Stimulated activated CD4-positive, alpha-beta T cell treated with anti-CD3 and anti-CD28 coated beads, Interleukin-1b, Interleukin-23, amount 100 ng/mL, for 24 hours (primary cell): Measurements from ENCODE around the gene SCN1B.

Experiments
- DNase-seq, 4 experiments: peaks; one replicate each; pipeline ENCODE4 v3.0.0-alpha.2; 2020; ENCODE audit warnings: low read depth in 4 of 4, low spot score in 1 of 4

The SCN1B gene

DNA sequence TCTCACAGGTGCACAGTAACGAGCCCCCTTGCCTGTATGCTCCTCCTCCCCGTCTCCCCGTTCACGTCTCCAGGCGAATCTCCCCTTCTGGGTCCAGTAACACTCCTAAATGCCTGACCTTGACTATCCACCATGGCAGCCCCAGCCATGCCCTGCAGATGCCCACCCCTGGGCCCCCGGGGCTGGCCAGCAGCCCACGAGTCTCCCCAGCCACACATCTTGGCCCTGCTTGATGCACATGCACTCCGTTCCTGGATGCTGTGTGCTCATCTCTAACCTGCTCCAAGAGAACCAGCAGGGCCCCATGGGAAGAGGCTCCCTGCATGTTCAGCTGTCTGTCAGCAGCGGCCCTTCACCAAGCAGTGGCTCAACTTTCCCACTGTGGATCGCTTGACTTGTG lies 43.2 kb downstream of the SCN1B start:
- DNase-seq = no peak

DNA sequence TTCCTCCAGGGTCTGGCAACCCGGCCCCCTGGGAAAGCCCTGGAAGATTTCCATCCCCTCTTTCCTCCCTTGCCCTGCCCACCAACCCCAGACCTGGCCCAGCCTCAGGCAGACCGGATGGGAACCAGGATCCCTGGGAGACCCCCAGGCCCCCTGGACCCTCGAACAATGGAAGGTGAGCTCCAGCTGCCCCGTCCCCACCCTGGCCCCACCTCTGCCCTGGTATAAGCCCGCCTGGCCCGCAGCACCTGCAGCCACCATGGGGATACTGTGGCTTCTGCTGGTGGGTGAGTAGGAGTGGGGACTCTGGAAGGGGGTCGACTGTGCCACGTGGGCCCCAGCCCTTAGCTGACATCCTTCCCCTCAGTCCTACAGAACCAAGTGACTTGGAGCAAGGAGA lies 43.7 kb downstream of the SCN1B start:
- DNase-seq = no peak

DNA sequence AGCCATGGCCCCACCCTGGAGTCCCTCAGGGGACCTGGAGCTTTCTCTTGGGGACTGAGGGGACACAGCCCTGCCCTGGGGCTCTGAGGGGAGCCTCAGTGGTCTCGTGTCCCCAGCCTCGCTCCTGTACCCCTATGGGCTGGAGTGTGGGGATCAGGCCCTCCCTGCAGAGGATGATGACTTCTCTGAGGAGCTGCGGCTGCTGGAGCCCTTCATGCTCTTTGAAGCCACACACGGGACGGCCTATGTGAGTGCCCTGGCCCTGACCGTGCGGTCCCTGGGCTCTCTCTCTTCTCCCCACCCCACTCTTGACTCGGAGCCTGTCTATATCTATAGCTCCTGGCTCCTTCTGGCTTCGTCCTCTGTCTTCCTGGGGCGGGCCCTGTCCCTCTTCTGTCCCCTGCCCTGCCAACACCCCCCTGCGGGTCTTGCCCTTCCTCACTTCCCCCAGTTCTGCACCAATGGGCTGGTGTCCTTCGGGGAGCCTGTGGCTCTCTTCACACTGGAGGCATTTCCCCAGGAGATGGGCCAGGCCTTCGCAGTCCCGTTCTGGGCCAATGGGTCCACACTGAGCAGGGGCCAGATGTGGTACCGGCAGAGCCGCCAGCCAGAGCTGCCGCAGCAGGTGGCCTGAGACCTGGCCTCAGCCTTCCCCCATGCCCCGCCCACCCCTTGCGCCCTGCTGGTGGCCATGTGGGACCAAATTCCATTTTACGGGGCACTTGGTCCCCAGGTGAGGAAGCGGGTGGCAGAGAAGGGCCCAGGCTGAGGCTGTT lies 44.3 kb downstream of the SCN1B start:
- DNase-seq = no peak

DNA sequence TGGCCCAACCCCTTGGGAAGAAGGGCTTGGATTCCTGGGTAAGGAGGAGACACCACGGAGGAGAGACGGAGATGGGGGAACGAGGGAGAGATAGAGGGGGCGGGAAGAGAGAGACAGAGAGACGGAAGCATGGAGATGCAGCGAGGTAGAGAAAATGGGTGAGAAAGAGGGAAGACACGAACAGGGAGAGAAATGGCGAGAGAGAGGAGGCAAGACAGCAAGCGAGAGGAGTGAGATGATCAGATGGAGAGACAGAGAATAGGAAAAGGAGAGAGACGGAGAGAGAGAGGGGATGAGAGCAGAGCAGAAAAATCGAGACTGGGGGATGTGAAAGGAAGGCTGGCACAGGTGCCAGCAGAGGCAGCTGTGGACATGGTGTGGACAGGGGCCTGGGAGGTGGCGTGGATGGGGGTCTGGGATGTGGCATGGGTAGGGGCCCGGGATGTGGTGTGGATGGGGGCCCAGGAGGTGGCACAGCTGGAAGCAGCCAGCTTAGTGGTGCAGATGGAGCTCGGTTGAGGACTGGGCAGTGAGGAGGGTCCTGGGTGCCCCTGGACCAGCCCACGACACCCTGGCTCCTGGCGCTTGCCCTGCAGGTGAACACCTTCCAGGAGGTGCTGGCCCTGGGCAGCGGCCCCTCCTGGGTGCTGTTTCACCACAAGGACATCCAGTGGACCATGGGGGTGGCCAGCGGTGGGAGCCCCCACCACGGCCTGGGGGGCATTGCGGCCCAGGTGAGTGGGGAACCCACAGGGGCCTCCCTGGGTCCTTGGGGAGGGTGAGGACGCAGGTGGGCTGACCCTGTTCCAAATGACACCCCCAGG lies 45.1 kb downstream of the SCN1B start:
- DNase-seq = no peak

DNA sequence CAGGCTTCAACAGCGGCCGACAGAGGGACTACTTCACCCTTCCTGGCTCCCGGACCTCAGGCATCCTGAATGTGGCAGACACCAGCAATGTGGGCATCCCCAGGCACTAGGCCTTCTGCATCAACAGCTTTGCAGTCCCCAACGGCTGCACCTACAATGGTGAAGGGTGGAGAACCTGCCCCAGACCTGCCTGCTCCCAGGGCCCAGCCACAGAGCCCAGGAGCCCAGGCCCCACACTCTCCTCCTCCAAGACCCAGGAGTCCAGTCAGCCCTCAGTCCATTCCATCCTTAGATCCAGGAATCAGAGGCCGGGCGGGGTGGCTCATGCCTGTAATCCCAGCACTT lies 45.7 kb downstream of the SCN1B start:
- DNase-seq = no peak

DNA sequence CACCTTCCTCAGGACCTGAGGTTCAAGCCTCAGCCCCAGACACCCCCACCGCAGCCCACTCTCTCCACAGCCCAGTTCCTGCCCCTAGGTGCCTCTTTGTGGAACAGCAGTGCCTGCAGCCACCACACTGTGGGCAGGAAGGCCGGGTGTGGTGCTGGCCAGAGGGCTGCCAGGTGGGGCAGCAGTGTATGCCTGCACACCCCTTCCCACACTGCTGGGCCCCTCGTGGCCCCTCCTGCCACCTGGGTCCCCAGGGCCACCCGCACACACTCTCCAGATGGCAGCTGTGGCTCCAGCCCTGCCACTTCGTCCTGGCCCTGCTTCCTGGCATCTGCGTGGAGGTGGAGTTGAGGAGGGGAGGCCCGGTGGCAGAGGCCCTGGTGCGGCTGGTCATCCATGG lies 46.4 kb downstream of the SCN1B start:
- no peak for DNase-seq

DNA sequence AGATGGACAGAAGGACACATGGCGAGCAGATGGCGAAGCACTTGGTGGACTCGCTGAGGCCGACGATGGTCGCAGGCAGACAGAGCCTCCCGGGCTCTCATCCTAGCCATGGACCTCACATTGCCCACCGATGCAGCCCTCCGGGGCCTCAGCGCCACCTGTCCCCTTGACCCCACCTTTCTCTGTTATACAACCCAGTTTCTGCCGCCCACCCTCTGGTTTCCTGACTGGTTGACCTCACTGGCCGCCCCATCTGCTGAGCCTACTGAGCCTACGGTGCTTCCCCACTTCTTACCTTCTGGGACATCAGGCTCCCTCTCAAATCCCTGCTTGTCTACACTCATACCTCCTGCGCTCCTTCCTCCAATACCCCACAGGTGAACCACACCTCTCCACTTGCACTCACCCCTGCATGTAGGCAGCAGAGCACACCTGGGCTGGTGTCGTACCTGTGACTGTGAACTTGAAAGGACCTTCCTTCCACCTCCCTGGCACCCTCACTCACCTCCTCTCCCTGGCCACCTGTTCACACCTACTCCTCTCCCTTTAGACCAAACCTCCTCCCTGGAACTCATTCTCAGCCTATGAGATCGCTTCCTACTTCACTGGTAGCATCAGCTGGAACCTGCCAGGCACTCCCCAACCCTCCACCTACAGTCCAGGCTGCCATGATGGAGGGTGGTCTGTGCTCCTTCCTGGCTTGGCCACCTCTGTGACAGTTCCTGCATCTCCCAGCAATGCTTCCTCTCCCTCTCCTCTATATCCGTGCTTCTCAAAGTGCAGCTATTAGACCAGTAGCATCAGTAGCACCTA lies 47.3 kb downstream of the SCN1B start:
- DNase-seq = no peak

DNA sequence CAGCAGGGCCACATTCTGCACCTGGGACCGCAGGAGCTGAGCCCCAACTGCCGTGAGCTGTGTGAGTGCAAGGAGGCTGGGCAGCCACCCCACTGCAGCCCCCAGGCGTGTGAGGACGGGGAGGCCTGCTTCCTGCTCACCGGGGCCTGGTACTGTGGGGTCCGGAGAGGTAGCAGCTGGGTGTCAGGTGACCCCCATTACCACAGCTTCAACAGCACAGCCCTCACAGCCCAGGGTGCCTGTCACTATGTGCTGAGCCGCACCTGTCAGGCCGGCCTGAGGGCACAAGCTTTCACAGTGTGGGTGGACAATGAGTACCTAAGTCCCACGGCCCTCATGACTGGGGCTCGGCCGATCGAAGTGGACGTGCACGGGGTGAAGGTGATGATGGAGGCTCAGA lies 49.6 kb downstream of the SCN1B start:
- no peak for DNase-seq

DNA sequence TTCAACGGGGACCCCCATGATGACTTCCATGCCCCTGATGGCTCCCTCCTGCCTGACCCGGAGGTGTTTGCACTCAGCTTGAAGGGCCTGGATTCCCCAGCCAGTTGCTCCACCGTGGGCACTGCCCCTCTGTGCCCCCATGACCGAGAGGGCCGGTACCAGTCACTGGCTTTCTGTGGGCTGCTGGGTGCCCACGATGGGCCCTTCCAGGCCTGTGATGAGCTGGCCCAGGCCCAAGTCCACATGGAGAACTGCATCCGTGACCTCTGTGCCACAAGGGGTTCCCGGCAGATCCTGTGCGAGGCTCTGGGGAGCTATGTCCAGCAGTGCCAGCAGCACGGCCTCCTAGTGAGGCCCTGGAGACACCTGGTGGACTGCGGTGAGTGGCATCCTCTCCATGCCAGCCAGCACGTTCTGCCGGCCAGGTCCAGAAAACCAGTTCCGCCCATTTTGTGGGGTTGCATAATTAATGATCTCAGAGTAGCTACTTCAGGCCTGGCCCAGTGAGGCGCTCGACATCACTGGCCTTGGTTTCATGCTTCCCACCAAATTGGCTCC lies 50.4 kb downstream of the SCN1B start:
- DNase-seq = no peak

DNA sequence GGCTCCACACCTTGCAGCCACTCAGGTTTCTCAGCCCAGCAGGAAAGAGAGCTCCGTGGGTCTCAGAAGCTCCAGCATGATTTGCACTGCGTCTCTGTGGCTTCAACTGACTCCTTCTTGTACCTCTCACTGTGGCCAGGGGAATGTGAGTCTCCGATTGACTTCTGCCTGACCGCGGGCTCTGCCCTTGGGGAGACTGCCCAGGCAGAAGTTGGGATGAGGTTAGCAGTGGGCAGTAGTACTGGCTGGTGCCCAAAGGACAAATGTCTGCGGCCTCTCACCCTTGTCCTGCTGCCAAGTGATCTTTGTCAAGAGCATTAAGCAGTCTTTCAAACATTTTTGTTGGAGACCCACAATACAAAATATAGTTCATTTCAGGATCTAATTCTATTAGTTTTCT lies 50.9 kb downstream of the SCN1B start:
- DNase-seq = no peak

DNA sequence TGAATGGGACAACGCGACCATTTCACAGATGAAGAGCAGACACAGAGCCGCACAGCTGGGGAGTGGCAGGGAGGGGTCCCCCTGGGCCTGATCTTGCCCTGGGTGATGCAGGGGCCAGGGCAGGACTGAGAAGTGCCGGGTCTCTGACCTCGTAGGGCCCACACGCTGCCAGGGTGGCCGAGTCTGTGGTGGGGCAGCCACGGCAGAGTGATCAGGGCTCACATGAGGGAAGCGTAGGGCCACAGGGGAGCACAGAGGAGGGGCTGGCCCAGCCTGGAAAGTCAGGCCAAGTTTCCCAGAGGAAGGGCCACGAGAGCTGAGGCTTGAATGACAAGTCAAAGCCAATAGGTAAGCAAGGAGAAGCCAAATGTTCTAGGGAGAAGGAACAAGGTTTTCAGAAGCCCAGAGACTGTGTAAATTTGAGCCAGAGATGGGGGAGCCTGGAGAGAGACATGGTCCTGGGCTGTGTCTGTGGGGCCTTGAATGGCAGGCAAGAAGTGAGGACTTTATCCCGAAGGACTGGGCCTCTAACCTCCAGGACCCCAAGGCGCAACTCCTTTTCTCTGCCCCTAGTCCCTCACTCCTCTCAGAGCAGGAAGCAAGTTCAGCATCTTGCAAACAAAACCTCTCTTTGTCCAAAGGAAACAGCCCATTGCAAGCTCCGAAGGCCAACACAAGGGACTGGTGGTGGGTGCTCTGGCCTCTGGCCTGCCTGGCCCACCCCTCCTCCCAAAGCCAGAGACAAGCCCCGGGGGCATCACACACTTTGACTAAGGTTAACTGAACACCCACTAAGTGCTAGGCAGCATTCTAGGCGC lies 53.6 kb downstream of the SCN1B start:
- no peak for DNase-seq

DNA sequence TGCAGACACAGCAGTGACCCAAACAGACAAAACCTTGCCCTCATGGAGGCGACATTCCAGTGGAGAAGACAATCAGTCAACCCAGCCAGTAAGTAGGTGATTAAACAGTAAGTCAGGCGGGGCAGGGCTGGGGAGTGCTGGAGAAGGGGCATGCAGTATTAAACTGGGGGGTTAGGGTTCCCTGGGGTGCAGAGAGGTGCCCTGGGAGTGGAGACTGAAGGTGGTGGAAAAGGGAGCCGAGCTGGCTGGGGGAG lies 54.2 kb downstream of the SCN1B start:
- DNase-seq = no peak

DNA sequence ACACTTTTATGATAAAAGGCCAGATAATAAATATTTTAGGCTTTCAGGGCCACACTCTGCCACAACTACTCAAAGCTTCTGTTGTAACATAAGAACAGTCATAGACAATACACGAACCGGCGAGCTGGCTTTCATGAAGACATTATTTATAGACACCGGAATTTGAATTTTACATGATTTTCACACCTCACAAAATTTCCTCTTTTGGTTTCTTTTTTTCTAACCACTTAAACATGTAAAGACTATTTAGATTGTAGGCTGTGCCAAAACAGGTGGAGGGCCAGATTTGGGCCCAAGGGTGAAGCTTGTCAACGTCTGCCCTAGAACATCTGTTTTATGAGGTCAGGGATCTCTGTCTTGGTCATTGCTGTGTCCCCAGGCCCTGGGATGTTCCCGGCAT lies 55.7 kb downstream of the SCN1B start:
- no peak for DNase-seq

DNA sequence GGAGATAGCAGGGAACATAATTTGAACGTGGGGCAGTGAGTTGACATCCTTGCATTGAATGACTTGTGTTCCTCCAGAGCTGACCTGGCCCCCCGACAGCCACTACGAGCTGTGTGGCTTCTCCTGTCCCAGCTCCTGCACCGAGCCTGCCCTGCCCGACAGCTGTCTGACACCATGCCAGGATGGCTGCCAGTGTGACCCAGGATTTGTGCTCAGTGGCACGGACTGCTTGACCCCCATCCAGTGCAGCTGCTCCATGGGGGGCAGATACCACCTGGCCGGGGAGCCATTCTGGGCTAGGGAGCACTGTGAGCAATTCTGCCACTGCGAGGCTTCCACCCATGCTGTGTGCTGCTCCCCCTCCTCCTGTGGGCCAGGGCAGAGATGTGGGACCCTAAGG lies 56.2 kb downstream of the SCN1B start:
- no peak for DNase-seq

DNA sequence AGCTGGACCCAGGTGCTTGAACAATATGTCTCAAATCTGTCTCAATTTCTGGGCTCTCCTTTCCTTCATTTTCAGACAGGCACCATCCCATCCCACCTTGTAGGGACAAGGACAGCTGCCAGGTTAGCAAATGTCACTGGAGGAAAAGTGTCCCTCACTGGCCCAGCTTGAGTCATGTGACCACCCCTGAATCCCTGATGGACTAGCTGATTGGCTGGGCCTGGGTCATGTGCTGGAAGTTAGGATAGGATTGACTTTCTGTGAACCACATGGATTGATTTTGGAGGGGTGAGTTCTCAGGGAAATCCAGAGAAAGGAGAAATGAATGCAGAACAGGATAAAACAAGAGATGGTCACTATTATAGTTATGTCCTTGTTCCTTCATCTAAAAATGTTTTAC lies 57.1 kb downstream of the SCN1B start:
- DNase-seq = no peak

DNA sequence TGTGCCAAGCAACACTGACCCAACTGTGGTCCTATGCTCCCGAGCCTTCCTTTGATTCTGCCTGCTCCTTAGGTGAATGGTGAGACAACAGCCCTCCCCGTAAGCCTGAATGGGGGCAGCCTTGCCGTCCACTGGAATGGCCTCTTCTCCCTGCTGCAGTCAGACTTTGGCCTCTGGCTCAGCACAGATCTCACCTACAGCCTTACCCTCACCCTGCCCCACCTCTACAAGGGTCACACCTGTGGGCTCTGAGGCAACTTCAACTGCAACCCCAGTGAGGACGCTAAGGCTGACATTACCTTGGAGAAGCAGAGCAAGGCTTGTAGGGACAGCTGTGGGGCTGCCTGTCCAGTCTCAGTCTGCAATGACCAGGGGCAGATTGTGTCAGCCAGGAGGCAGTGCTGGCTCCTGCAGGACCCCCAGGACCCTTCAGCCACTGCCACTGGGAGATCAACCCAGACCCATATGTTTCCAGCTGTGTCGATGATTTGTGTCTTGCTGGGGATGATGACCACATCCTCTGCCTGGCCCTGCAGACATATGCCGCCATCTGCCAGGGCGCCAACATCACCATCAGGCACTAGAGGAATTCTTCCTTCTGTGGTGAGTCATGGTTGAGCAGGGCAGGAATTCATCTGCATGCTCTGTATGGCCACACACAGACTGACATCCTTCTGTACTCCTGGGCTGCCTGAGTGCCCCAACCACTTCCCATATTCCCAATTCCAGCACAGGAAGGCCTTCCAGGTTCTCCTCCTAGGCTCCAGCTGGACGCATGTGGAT lies 58.1 kb downstream of the SCN1B start:
- no peak for DNase-seq

DNA sequence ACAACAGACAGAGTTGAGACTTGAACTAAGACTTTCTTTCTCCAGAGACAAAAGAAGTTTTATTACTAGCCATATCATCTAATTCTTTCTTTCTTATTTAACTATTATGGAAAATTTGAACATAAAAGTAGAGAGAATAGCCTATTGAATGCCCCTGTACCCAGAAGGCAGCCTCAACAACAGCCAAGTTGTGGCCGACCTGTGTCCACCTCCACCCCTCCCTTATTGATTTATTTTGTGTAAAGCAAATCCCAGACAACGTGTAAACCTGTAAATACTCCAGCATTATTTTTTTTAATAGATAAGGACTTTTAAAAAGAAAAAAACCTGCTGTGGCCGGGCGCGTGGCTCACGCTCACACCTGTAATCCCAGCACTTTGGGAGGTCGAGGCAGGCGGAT lies 59.3 kb downstream of the SCN1B start:
- no peak for DNase-seq
